Uterus (tissue), 2 donors: ENCODE measurements around the gene SECTM1.

Experiments
- POLR2A ChIP-seq, 2 donors: fragments of 450-650 bp; IDR thresholded peaks; one replicate each; pipeline ENCODE4 v1.6.1; 2016; ENCODE audit warnings: antibody characterized with exemption in 2 of 2, mild to moderate bottlenecking in 1 of 2, moderate library complexity in 1 of 2
- TF ChIP-seq, protein P1 (sequence below), 4 experiments: fragments of 200-600 bp in 2 of 4; fragments of 450-650 bp in 2 of 4; sonication (generic) in 2 of 4; IDR thresholded peaks; one replicate each; pipeline ENCODE4 v1.5.1; 2016 to 2019; ENCODE audit warnings: antibody characterized with exemption in 4 of 4, mild to moderate bottlenecking in 2 of 4, moderate library complexity in 1 of 4

GRCh38 chr17:82325286-82326180, 8.0 kb downstream of the SECTM1 start:
- TF ChIP-seq, protein P1, sequence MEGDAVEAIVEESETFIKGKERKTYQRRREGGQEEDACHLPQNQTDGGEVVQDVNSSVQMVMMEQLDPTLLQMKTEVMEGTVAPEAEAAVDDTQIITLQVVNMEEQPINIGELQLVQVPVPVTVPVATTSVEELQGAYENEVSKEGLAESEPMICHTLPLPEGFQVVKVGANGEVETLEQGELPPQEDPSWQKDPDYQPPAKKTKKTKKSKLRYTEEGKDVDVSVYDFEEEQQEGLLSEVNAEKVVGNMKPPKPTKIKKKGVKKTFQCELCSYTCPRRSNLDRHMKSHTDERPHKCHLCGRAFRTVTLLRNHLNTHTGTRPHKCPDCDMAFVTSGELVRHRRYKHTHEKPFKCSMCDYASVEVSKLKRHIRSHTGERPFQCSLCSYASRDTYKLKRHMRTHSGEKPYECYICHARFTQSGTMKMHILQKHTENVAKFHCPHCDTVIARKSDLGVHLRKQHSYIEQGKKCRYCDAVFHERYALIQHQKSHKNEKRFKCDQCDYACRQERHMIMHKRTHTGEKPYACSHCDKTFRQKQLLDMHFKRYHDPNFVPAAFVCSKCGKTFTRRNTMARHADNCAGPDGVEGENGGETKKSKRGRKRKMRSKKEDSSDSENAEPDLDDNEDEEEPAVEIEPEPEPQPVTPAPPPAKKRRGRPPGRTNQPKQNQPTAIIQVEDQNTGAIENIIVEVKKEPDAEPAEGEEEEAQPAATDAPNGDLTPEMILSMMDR (IDR thresholded peaks at IDR 0.05) = no peak
- TF ChIP-seq POLR2A (IDR thresholded peaks at IDR 0.05) = no peak
